Tibial artery (tissue), 4 donors: ENCODE results near the gene PPP1CC.

Experiments
- DNase-seq, 2 donors: peaks; one replicate each; pipeline ENCODE4 v3.0.0-alpha.2; 2019
- H3K27ac ChIP-seq, 2 donors: fragments of 200-600 bp; sonication (generic) in 1 of 2; 1 replicate in 1 of 2; 2 replicates in 1 of 2; pipeline ENCODE4 v1.5.1; 2018 to 2019; ENCODE audit warnings: mild to moderate bottlenecking in 1 of 2
- H3K27me3 ChIP-seq, 2 donors: fragments of 200-600 bp; sonication (generic) in 1 of 2; one replicate each; pipeline versions ENCODE4 v1.5.1 to v1.6.0; 2016 to 2019
- H3K36me3 ChIP-seq, 3 donors: fragments of 200-600 bp; sonication (generic) in 2 of 3; one replicate each; pipeline ENCODE4 v1.5.1; 2016 to 2019; ENCODE audit warnings: mild to moderate bottlenecking in 2 of 3
- H3K4me1 ChIP-seq, 4 donors: fragments of 200-600 bp; sonication (generic) in 2 of 4; 1 replicate in 3 of 4; 2 replicates in 1 of 4; pipeline ENCODE4 v1.5.1; 2016 to 2019
- H3K4me3 ChIP-seq, 2 donors: fragments of 200-600 bp; sonication (generic) in 1 of 2; 1 replicate in 1 of 2; 2 replicates in 1 of 2; pipeline ENCODE4 v1.5.1; 2018 to 2019; ENCODE audit warnings: mild to moderate bottlenecking in 2 of 2
- H3K9me3 ChIP-seq, 3 donors: fragments of 200-600 bp; sonication (generic) in 1 of 3; one replicate each; pipeline ENCODE4 v1.5.1; 2016 to 2019
- intact Hi-C: fragments of 100-400 bp; cut with DNase I; formaldehyde crosslinking; loops from one replicate; pipeline ENCODE4 v1.15.0; 2023; ENCODE audit warnings: low total_unique reads
- TF ChIP-seq, protein P1 (sequence below), 2 experiments: fragments of 200-600 bp in 1 of 2; fragments of 450-650 bp in 1 of 2; IDR thresholded peaks; one replicate each; pipeline ENCODE4 v1.5.1; 2017 to 2019; ENCODE audit warnings: antibody characterized with exemption in 2 of 2, mild to moderate bottlenecking in 1 of 2, moderate library complexity in 1 of 2

Gene PPP1CC

DNA sequence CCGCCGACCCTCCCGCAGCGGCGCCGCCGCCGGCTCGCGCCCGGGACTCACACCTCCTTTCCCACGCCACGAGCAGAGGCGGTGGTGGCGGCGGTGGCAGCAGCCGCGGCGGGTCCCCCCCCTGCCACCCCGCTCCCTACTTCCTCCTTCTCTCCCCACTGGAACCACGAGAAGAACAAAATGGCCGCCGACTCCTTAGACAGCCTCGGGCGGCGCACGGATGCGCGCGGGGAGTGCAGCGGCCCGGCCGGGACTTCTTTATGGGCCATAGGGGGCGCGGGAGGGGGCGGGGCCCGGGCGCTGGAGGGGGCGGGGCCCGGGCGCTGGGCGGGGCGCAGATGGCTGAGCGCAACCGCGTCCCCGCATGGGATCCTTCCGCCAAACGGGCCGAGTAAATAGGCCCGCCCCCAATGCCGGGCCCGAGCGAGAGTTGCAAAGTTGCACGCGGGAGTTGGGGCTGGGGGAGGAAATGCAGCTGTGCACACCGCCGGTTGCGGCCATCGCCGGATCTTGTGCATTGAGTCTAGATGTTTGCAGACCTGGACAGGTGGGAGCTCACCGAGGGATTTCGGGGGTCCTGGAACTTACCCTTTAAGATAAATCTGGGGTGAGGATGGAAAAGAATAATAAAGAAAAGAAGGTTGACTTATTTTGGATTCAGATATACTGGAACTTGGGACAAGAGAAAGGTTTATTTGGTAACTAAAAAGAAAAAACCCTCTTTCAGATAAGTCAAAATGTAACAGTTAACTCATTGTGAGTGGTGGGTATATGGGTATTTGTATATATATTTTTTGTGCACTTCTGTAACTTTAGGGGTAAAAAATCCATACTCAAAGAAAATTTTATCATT is at the start of gene PPP1CC:
Gene PPP1CC (minus strand): TSS at position 174 of the 853 bp plus-strand sequence. CDS start 184 bp downstream, outside the sequence.
- DNase-seq = peak; percentile 96
- TF ChIP-seq, protein P1, sequence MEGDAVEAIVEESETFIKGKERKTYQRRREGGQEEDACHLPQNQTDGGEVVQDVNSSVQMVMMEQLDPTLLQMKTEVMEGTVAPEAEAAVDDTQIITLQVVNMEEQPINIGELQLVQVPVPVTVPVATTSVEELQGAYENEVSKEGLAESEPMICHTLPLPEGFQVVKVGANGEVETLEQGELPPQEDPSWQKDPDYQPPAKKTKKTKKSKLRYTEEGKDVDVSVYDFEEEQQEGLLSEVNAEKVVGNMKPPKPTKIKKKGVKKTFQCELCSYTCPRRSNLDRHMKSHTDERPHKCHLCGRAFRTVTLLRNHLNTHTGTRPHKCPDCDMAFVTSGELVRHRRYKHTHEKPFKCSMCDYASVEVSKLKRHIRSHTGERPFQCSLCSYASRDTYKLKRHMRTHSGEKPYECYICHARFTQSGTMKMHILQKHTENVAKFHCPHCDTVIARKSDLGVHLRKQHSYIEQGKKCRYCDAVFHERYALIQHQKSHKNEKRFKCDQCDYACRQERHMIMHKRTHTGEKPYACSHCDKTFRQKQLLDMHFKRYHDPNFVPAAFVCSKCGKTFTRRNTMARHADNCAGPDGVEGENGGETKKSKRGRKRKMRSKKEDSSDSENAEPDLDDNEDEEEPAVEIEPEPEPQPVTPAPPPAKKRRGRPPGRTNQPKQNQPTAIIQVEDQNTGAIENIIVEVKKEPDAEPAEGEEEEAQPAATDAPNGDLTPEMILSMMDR (IDR thresholded peaks at IDR 0.05) = no peak
- H3K4me1 ChIP-seq = peaks cover 0 to 53% (median 33%) of the 10 kb centered on the region in 4 donors
- H3K36me3 ChIP-seq = no peaks in the 10 kb centered on the region
- intact Hi-C loops = loop anchor here (5.0 kb wide), 1 partner anchor 144 kb away; no protein-coding TSS in a partner anchor
- H3K9me3 ChIP-seq = no peaks in the 10 kb centered on the region
- peak within 1 kb of the TSS; percentile 88 to 90 for H3K27ac ChIP-seq
- H3K4me3 ChIP-seq = peak within 1 kb of the TSS; percentile 84 to 95
- H3K27me3 ChIP-seq = no peaks in the 10 kb centered on the region

DNA sequence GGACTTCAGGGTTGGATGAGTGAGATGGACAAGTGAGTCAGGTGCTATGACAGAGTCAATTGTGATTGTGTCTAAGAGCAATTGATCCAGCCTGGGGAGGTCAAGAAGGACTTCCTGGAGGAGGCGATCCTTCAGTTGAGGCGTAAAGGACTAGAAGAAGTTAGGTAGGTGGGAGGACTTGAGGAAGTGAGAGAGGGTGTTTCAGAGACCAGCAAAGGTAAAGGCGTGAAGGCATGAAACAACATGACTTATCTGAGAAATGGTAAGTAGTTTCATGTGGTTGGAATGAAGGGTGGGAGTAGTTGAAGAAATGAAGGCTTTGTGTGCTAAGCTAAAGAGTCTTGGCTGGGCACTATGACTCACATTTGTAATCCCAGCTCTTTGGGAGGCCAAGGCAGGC is 48.9 kb upstream of the PPP1CC start:
- no peaks in the 10 kb centered on the region for H3K9me3 ChIP-seq
- intact Hi-C loops = no loop called here
- no peaks in the 10 kb centered on the region for H3K36me3 ChIP-seq
- H3K27ac ChIP-seq = no peak overlapping the region
- TF ChIP-seq, protein P1 (IDR thresholded peaks at IDR 0.05) = no peak
- no peaks in the 10 kb centered on the region for H3K27me3 ChIP-seq
- DNase-seq = no peak
- no peak overlapping the region for H3K4me3 ChIP-seq
- H3K4me1 ChIP-seq = peaks cover 0 to 17% (median 3%) of the 10 kb centered on the region in 4 donors

DNA sequence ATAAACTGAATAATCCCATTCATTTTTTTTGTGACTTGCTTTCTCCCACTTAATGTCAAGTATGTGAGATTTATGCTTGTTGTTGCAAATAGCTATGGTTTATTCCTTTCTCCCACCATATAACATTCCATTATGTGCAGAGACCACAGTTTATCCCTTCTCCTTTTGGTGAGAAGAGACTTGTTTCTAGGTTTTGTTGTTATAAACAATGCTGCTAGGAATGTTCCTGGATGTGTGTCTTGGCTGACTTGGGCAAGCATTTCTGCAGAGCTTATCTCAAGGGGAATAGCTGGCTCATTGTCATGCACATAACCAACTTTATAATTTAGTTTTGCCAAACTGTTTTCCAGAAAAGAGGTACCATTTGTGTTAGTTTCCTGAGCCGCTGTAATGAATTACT is 47.6 kb upstream of the PPP1CC start:
- Histone ChIP-seq H3K9me3 (no peaks in the 10 kb centered on the region), H3K36me3 (no peaks in the 10 kb centered on the region), H3K4me3 (no peak overlapping the region), H3K27ac (no peak overlapping the region), H3K4me1 (peaks cover 0 to 17% (median 3%) of the 10 kb centered on the region in 4 donors), H3K27me3 (no peaks in the 10 kb centered on the region)
- intact Hi-C loops = no loop called here
- DNase-seq = no peak
- TF ChIP-seq, protein P1 (IDR thresholded peaks at IDR 0.05) = no peak

DNA sequence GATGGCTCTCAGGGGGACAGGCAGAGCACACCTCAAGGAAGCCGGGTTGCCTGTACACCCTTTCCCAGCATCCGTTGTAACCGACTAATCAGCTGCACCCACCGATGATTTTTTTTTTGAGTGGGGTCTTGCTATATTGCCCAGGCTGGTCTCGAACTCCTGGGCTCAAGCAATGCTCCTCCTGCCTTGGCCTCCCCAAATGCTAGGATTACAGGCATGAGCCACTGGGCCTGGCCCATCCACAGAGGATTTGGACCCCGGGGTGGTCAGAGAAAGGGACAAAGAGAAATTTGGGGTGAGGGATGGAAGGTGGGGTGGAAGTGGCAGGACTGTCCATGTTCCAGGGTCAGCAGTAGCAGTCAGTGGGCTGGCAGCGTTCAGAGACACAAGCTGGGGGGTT is 43.3 kb upstream of the PPP1CC start:
- Histone ChIP-seq H3K4me3 (no peak overlapping the region), H3K27ac (no peak overlapping the region), H3K36me3 (no peaks in the 10 kb centered on the region), H3K9me3 (no peaks in the 10 kb centered on the region), H3K4me1 (peaks cover 0 to 13% (median 3%) of the 10 kb centered on the region in 4 donors), H3K27me3 (peaks cover 0 to 6% of the 10 kb centered on the region in 2 donors)
- TF ChIP-seq, protein P1 (IDR thresholded peaks at IDR 0.05) = no peak
- DNase-seq = no peak
- intact Hi-C loops = no loop called here

DNA sequence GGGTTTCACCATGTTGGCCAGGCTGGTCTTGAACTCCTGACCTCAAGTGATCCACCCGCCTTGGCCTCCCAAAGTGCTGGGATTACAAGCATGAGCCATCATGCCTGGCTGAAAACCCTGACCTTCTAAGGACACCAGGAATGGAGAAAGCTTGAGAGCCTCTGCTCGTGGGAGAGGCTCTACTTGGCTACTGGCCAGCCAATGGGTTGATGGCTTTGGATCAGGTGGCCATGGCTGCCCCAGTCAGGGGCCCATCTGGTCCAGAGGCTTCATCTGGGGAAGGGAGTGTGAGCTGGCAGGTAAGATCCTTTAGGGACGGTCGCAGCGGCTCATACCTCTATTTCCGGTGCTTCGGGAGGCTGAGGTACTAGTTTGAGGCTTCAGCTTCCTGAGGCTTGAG is 42.5 kb upstream of the PPP1CC start:
- Histone ChIP-seq H3K4me1 (peaks cover 0 to 5% (median 0%) of the 10 kb centered on the region in 4 donors), H3K9me3 (no peaks in the 10 kb centered on the region), H3K27ac (no peak overlapping the region), H3K27me3 (peaks cover 0 to 6% of the 10 kb centered on the region in 2 donors), H3K4me3 (no peak overlapping the region), H3K36me3 (no peaks in the 10 kb centered on the region)
- TF ChIP-seq, protein P1 (IDR thresholded peaks at IDR 0.05) = no peak
- DNase-seq = no peak
- intact Hi-C loops = no loop called here
